Body of pancreas (tissue), 4 donors: ENCODE measurements around the gene B3GALT5. TPM values are rescaled to one million over a fixed set of nuclear protein-coding genes. Genes with fewer than 3 reads are reported as not detected.

ENCODE experiments used
- ATAC-seq: fragments of 150-250 bp; one replicate; pipeline ENCODE4 v1.9.1; 2016
- DNase-seq, 4 donors: peaks; one replicate each; pipeline ENCODE4 v3.0.0-alpha.2; 2019
- H3K27ac ChIP-seq, 4 donors: fragments of 200-600 bp; sonication (generic); 1 replicate in 3 of 4; 2 replicates in 1 of 4; pipeline versions ENCODE4 v1.5.1 to v1.6.1; 2016 to 2019; ENCODE audit warnings: mild to moderate bottlenecking in 1 of 4, mixed read lengths in 1 of 4, moderate library complexity in 1 of 4
- H3K27me3 ChIP-seq, 2 donors: fragments of 200-600 bp; sonication (generic); one replicate each; pipeline ENCODE4 v1.6.0; 2016; ENCODE audit warnings: mild to moderate bottlenecking in 1 of 2
- H3K36me3 ChIP-seq, 2 donors: fragments of 200-600 bp; sonication (generic); replicated peaks in 1 of 2; 2 replicates each; pipeline ENCODE4 v1.5.1; 2016; ENCODE audit warnings: low read depth in 2 of 2; ENCODE audit not compliant: insufficient read depth in 1 of 2
- H3K4me1 ChIP-seq: fragments of 200-600 bp; sonication (generic); one replicate; pipeline ENCODE4 v1.6.0; 2016
- H3K4me3 ChIP-seq, 2 donors: fragments of 200-600 bp; sonication (generic); 1 replicate in 1 of 2; 2 replicates in 1 of 2; pipeline ENCODE4 v1.5.1; 2016 to 2019
- H3K9me3 ChIP-seq, 3 donors: fragments of 200-600 bp; sonication (generic); 1 replicate in 2 of 3; 2 replicates in 1 of 3; pipeline ENCODE4 v1.5.1; 2016
- POLR2A ChIP-seq, 3 donors: fragments of 450-650 bp; IDR thresholded peaks; one replicate each; pipeline ENCODE4 v1.6.1; 2016; ENCODE audit warnings: antibody characterized with exemption in 3 of 3, mild to moderate bottlenecking in 2 of 3
- WGBS, 2 donors: methylation state at CpG; one replicate each; pipeline ENCODE4 v1.1.5; 2017; 5-methylcytosine and 5-hydroxymethylcytosine counted together
- intact Hi-C: fragments of 100-400 bp; cut with DNase I; formaldehyde crosslinking; loops from one replicate; pipeline ENCODE4 v1.15.1; 2023
- total RNA-seq, 2 donors: library from RNA; depleted of rRNA; stranded (reverse); fragments of >200 nt; gene quantifications; one replicate each; pipeline ENCODE4 v1.1.0, GENCODE V29; 2016
- TF ChIP-seq, protein P1 (sequence below), 7 experiments: fragments of 450-650 bp in 4 of 7; fragments of 200-600 bp in 3 of 7; sonication (generic) in 3 of 7; IDR thresholded peaks; one replicate each; pipeline ENCODE4 v1.5.1; 2016 to 2019; ENCODE audit warnings: antibody characterized with exemption in 7 of 7

The B3GALT5 gene
- total RNA-seq, 2 donors from 2014 or later = 4.9 to 5.6 TPM

DNA sequence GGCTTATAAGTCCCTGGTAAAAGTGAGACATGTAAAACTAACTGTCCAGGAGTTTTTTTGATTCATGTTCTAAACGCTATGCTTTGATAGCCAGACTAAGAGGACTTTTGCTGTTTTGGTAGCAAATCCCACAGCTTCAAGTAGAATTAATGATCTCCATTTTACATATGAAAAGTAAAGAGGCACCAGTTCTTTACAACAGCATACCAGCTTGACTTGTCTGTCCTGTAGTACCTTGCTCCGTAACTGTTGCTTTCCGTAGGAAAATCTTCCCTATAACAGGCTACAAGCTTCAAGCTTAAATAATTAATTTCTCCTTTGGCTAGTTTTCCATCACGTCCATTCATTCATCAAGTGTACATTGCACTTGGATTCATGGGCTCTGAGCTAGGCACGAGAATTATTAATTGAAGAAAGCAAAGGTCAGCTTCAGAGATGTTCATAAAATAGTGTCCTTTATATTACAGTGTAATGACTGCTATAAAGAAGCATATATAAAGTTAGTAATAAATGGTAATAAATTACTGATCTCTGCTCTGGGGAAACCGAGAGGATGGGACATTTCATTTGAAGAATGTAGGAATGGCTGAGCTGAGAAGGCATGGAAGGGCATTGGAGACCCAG is 29.2 kb downstream of the B3GALT5 start:
- peaks cover 68% of the 10 kb centered on the region for H3K4me1 ChIP-seq
- no peak for DNase-seq
- H3K4me3 ChIP-seq = no peak overlapping the region
- TF ChIP-seq, protein P1, sequence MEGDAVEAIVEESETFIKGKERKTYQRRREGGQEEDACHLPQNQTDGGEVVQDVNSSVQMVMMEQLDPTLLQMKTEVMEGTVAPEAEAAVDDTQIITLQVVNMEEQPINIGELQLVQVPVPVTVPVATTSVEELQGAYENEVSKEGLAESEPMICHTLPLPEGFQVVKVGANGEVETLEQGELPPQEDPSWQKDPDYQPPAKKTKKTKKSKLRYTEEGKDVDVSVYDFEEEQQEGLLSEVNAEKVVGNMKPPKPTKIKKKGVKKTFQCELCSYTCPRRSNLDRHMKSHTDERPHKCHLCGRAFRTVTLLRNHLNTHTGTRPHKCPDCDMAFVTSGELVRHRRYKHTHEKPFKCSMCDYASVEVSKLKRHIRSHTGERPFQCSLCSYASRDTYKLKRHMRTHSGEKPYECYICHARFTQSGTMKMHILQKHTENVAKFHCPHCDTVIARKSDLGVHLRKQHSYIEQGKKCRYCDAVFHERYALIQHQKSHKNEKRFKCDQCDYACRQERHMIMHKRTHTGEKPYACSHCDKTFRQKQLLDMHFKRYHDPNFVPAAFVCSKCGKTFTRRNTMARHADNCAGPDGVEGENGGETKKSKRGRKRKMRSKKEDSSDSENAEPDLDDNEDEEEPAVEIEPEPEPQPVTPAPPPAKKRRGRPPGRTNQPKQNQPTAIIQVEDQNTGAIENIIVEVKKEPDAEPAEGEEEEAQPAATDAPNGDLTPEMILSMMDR (IDR thresholded peaks at IDR 0.05) = no peak
- no peak for TF ChIP-seq POLR2A (IDR thresholded peaks at IDR 0.05)
- no peaks in the 10 kb centered on the region for H3K9me3 ChIP-seq
- intact Hi-C loops = no loop called here
- 60 to 67% methylated on average over 6 of the region's 6 CpGs for WGBS, 2 donors
- H3K27me3 ChIP-seq = no peaks in the 10 kb centered on the region
- H3K27ac ChIP-seq = peak overlapping the region in 2 of 4 donors; percentile 12 to 15
- no peak for ATAC-seq
- no peaks in the 10 kb centered on the region for H3K36me3 ChIP-seq

DNA sequence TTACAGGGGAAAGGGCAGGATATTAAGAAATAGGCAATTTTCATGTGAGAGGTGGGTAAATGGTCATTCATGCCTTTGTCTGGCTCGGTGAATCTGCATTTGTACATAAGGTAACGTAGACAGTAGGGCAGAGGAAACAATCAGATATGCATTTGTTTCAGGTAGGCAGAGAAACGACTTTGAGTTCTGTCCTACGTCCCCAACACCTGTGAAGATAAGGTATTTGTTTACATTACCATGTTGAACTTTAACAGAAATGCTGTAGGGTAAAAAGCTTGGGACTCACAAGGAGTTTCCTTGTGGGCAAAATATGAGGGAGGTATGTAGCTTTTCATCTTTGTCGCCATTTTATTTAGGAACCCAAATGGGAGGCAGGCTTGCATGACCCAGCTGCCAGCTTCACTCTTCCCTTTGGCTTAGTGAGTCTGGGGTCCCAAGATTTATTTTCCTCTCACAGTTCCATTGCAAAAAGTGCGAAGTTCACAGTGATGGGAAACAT is 31.4 kb downstream of the B3GALT5 start:
- Histone ChIP-seq H3K4me1 (peaks cover 49% of the 10 kb centered on the region), H3K4me3 (no peak overlapping the region), H3K27me3 (no peaks in the 10 kb centered on the region), H3K27ac (peak overlapping the region in 3 of 4 donors; percentile 15 to 59 (median 54)), H3K9me3 (no peaks in the 10 kb centered on the region), H3K36me3 (no peaks in the 10 kb centered on the region)
- WGBS, 2 donors = 26 to 33% methylated on average over 6 of the region's 6 CpGs
- intact Hi-C loops = no loop called here
- peak; percentile 65 for ATAC-seq
- TF ChIP-seq POLR2A (IDR thresholded peaks at IDR 0.05) = no peak
- TF ChIP-seq, protein P1 (IDR thresholded peaks at IDR 0.05) = no peak
- DNase-seq = no peak

DNA sequence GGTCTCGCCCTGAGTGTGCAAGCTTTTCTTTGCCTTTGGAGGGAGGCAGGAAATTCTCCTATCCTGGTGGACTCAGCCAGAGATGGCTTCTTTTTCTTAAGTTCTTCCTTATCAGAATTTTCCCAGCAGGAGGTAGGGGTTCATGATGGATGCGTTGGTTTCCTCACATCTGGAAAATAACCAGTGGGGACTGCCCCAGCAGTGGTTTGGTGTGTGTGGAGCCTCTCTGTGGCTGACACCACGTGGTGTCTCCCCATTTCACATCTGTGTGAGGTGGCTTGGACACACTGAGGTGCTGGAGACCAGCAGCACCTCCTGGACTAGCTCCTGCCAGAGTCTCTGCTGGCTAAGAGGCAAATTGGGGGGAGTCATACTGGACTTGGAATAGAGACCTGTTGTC is 32.6 kb downstream of the B3GALT5 start:
- WGBS, 2 donors = 67 to 81% methylated on average over 2 to 3 of the region's 3 CpGs
- no peaks in the 10 kb centered on the region for H3K27me3 ChIP-seq
- ATAC-seq (no peak), DNase-seq (no peak)
- peak overlapping the region in 3 of 4 donors; percentile 14 to 40 (median 31) for H3K27ac ChIP-seq
- intact Hi-C loops = no loop called here
- H3K4me1 ChIP-seq = peaks cover 49% of the 10 kb centered on the region
- no peaks in the 10 kb centered on the region for H3K36me3 ChIP-seq
- TF ChIP-seq, protein P1 (IDR thresholded peaks at IDR 0.05) = no peak
- TF ChIP-seq POLR2A (IDR thresholded peaks at IDR 0.05) = no peak
- H3K4me3 ChIP-seq = no peak overlapping the region
- H3K9me3 ChIP-seq = no peaks in the 10 kb centered on the region

DNA sequence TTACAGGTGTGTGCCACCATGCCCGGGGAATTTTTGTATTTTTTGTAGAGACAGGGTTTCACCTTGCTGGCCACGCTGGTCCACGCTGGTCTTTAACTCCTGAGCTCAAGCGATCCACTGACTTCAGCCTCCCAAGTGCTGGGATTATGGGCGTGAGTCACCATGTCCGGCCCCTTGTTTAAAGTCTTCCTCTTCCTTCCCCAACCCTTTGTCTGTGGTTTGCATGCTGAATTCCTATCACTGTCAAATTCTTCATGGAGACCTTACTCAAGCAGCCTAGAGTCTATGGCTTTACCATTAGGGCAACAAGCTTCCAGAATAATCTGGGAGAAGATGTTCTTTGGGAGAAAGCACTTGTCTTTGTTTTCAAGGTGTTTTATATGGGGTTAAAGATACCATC is 34.7 kb downstream of the B3GALT5 start:
- Histone ChIP-seq H3K9me3 (no peaks in the 10 kb centered on the region), H3K4me3 (no peak overlapping the region), H3K36me3 (no peaks in the 10 kb centered on the region), H3K4me1 (peaks cover 29% of the 10 kb centered on the region), H3K27me3 (no peaks in the 10 kb centered on the region), H3K27ac (no peak overlapping the region)
- TF ChIP-seq POLR2A (IDR thresholded peaks at IDR 0.05) = no peak
- TF ChIP-seq, protein P1 (IDR thresholded peaks at IDR 0.05) = no peak
- WGBS, 2 donors = 82 to 87% methylated on average over 6 of the region's 6 CpGs
- intact Hi-C loops = no loop called here
- ATAC-seq (no peak), DNase-seq (no peak)

DNA sequence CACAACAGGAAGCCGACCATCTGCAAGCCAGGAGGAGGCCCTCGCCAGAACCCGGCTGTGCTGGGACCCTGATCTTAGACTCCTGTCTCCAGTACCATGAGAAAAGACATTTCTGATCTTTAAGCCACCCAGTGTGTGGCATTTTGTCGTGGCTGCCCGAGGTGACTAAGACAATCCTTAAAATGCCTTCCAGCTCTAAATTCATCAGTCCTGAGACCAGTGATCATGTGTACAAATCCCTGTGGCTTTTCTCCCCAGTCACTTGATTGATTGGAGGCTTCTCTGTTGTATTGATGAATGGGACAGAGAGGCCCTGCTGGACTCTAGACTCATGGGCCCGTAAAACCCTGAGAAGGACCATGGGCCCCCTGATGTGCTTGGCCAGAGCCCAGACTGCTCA is 36.1 kb downstream of the B3GALT5 start:
- no peak overlapping the region for H3K4me3 ChIP-seq
- H3K27me3 ChIP-seq = no peaks in the 10 kb centered on the region
- H3K4me1 ChIP-seq = peaks cover 15% of the 10 kb centered on the region
- H3K9me3 ChIP-seq = no peaks in the 10 kb centered on the region
- WGBS, 2 donors = 86 to 91% methylated on average over 6 of the region's 6 CpGs
- no peak for DNase-seq
- H3K27ac ChIP-seq = no peak overlapping the region
- intact Hi-C loops = no loop called here
- no peak for ATAC-seq
- TF ChIP-seq, protein P1 (IDR thresholded peaks at IDR 0.05) = no peak
- TF ChIP-seq POLR2A (IDR thresholded peaks at IDR 0.05) = no peak
- H3K36me3 ChIP-seq = no peaks in the 10 kb centered on the region
